Stimulated activated CD4-positive, alpha-beta T cell treated with anti-CD3 and anti-CD28 coated beads, Interleukin-1b, Interleukin-23, amount 100 ng/mL, for 1 hour (primary cell): ENCODE measurements around the gene LSP1.

Source experiments
- DNase-seq, 2 donors: peaks; one replicate each; pipeline ENCODE4 v3.0.0-alpha.2; 2020; ENCODE audit warnings: low read depth in 2 of 2

LSP1 gene

GRCh38 chr11:1836011-1836945 is 16.6 kb upstream of the LSP1 start:
- DNase-seq = no peak

GRCh38 chr11:1837171-1838076 is 15.5 kb upstream of the LSP1 start:
- DNase-seq = peak; percentile 50 to 67

GRCh38 chr11:1838077-1838425 is 14.8 kb upstream of the LSP1 start:
- DNase-seq = no peak

GRCh38 chr11:1838426-1839144 is 14.3 kb upstream of the LSP1 start, which contains the start of gene TNNI2:
Gene TNNI2, plus strand, starts transcription at chr11:1838981. Its CDS starts 716 bp downstream, at chr11:1839697.
- no peak for DNase-seq

GRCh38 chr11:1839204-1839923 is 13.5 kb upstream of the LSP1 start:
- no peak for DNase-seq

GRCh38 chr11:1839924-1840779 is 12.7 kb upstream of the LSP1 start:
- DNase-seq = no peak

GRCh38 chr11:1840780-1841480 is 12.0 kb upstream of the LSP1 start:
- no peak for DNase-seq

GRCh38 chr11:1841511-1842148 is 11.3 kb upstream of the LSP1 start:
- DNase-seq = no peak

- DNase-seq = no peak
Measured at GRCh38 chr11:1842149-1843097, 10.5 kb upstream of the LSP1 start.

- DNase-seq = no peak
Measured at GRCh38 chr11:1843098-1843473, 9.8 kb upstream of the LSP1 start.

- DNase-seq = no peak
Measured at GRCh38 chr11:1843796-1844195, 9.1 kb upstream of the LSP1 start.

GRCh38 chr11:1844221-1845094 is 8.4 kb upstream of the LSP1 start:
- DNase-seq = peak in 1 of 2 donors; percentile 10

- no peak for DNase-seq
Measured at GRCh38 chr11:1845095-1845429, 7.8 kb upstream of the LSP1 start.

GRCh38 chr11:1845561-1846452 is 7.1 kb upstream of the LSP1 start:
- no peak for DNase-seq

GRCh38 chr11:1846453-1846932 is 6.4 kb upstream of the LSP1 start:
- no peak for DNase-seq
